Eye (tissue), 1 donor: Measurements from ENCODE around the gene FAM161B.
"Not testable (repeated sequence)": the region's sequence is repeated elsewhere in the genome, so short reads cannot be mapped to it uniquely, and the experiment has no call there.

Source experiments
- DNase-seq: peaks from one replicate; pipeline ENCODE4 v3.0.0-alpha.2; 2015

FAM161B gene

GRCh38 chr14:73943083-73943482, 6.8 kb downstream of the FAM161B start:
- DNase-seq = no peak

DNA sequence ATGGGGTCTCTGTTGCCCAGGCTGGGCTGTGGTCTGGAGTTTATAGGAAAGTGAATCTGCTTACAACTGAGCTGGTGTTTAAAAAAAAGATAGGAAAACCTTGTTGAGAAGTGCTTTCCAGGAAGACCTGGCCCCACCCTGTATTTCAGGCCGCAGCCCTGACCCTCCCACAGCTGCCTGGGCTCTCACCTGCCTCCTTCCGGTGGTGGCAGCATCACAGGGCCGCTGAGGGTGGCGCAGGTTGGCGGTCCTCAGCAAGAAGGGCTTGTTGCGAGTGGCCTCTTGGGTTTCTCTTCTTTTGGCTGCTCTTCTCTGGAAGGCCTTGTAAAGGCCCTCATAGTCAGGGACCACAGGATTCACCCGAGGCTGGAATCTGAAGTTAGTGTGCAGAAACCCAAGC, 7.7 kb downstream of the FAM161B start:
- no peak for DNase-seq

GRCh38 chr14:73937012-73937411, 12.9 kb downstream of the FAM161B start:
- no peak for DNase-seq

DNA sequence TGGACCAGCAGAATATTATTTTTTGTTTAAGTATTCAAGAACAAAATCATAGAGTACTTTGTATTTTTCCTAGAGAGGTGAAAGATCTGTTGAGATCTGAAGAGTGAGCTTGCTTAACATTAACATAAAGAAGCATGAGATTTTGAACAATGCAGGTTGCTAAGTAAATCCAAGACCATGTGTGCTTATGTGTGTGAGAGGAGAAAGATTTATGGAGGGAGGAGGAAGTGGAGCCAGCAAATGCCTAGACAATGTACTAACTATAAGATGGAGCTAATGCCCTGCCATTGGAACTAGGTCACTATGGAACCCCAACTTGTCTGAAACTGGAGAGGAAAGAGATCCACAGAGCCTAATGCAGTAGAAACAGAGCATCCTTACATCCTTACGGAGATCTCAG, 13.3 kb downstream of the FAM161B start:
- DNase-seq = no peak

DNA sequence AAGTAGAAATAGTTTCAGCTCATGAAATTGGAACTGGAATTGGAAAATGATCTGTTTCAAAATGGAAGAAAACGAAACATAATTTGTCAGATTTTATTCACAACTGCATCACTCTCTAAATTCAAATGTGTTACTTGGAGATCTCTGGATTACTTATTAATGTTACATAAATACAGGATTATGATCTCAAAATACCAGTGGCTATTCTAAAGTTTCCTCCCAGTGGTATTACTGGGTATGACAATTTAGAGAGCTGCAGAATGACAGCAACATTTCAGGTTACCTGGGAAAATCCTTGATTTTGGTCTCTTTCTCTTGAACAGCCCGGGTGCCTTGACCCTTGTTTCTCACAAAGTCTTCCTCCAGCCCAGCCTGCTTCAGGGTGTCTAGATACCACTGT, 14.2 kb downstream of the FAM161B start:
- DNase-seq = peak; percentile 14

DNA sequence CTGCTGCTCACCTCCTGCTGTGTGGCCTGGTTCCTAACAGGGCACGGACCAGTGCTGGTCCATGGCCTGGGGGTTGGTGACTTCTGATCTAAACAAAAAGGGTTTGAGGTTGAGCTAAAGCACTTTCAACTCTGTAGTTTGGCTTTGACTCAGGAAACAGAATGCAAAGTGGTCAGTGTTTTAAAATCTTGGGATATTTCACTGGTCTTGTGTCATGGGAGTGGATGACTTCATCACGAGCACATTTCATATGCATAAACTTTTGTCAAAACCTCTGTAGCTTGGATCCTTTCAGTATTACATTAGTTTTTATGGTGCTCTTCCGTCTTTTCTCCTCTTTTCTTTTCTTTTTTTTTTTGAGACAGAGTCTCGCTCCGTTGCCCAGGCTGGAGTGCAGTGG, 25.6 kb downstream of the FAM161B start:
- DNase-seq = no peak

- not testable (repeated sequence) for DNase-seq
These were observed 30.4 kb downstream of the FAM161B start for GRCh38 chr14:73919457-73919856.

DNA sequence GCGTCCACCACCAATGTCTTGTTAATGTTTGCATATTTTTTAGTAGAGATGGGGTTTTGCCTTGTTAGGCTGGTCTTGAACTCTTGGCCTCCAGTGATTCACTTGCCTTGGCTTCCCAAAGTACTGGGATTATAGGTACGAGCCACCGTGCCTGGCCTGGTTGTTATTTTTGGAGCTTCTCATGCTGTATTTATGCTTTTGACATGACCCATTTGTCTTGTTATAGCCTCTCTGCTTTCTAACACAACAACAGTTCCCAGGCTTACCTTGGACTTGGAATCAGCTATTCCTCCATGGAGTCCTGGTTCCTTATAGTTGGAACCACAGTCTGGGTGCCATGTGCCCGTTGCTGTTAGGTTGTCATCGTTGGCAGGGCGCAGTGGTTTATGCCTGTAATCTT, 33.6 kb downstream of the FAM161B start:
- DNase-seq = no peak

GRCh38 chr14:73913256-73913655, 36.6 kb downstream of the FAM161B start:
- DNase-seq = no peak

GRCh38 chr14:73909681-73910080, 40.2 kb downstream of the FAM161B start:
- no peak for DNase-seq

- DNase-seq = no peak
These were observed 46.9 kb downstream of the FAM161B start for GRCh38 chr14:73903028-73903427.

DNA sequence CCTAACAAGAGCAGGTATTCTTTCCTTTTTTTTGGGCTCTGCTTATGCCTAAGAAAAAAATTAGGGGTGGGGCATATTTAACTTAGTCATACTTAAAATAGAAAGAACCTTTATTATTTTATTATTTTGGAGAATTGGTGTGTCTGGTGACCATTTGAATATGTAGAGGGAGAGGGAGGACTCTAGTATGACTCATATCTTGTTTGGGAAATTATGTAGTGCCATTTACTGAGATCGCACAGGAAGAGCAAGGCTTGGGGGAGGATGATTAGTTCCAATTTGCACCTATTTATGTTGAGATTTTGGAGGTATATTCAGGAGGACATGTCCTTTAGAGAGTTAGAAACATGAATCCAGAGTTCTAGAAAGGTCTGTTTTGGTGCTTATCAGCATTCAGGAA, 53.4 kb downstream of the FAM161B start:
- DNase-seq = no peak

DNA sequence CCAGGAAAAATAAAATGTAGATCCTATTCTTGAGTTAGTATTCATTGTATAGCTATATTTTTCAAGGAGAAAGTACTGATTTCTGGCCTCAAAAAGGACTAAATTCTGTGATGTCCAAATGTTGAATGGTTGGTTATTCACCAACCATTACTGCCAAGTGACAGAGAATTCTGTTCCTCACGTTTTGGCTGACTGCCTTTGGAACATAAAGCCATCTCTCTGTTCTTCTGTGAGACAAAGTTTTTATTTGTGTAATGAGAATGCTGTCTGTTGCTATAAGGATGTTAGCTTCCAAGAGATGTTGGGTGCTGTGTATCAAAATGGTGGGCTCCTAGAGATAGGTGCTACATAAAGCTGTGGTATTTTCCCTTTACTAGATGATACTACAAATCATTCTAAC, 54.0 kb downstream of the FAM161B start:
- no peak for DNase-seq

GRCh38 chr14:73894180-73894687, 55.7 kb downstream of the FAM161B start:
- not testable (repeated sequence) for DNase-seq

DNA sequence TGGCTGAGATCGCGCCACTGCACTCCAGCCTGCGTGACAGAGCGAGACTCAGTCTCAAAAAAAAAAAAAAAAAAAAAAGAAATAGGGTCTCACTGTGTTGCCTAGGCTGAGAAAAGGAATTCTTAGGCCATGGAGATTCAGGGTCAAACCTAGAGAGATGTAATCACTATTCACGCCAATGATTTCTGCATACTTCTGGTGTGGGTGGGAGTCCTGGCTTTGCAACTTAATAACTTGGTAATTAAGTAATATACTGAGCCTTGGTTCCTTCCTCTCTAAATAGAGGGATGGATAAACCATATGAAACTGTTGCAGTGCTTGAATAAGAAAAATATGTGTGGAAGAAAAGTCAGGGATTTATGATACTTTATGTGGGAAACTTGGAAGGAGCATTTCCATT, 60.5 kb downstream of the FAM161B start:
- no peak for DNase-seq

- no peak for DNase-seq
These were observed 60.9 kb downstream of the FAM161B start for GRCh38 chr14:73888971-73889370.

GRCh38 chr14:73888460-73888725, 61.5 kb downstream of the FAM161B start:
- DNase-seq = no peak

GRCh38 chr14:73887694-73888459, 62.0 kb downstream of the FAM161B start:
- peak; percentile 1 for DNase-seq

- no peak for DNase-seq
These were observed 62.6 kb downstream of the FAM161B start for GRCh38 chr14:73887318-73887616.

GRCh38 chr14:73886449-73887317, 63.2 kb downstream of the FAM161B start, which contains the start of gene ZNF410:
Gene ZNF410, plus strand, starts transcription at chr14:73886859. Its CDS starts 5,317 bp downstream, at chr14:73892176.
- peak; percentile 95 for DNase-seq

- DNase-seq = no peak
These were observed 65.3 kb downstream of the FAM161B start for GRCh38 chr14:73884438-73885190.
